HG03280 (cell line): Measurements from ENCODE around the gene TAC3.

Source experiments
- ATAC-seq: cut with Tn5 transposase; IDR thresholded peaks from one replicate; pipeline ENCODE4 v1.9.1; 2021; ENCODE audit warnings: mild to moderate bottlenecking, moderate library complexity; ENCODE audit not compliant: unreplicated experiment

Gene TAC3

GRCh38 chr12:57005980-57006808 lies 10.1 kb downstream of the TAC3 start, which contains the start of gene ZBTB39:
ZBTB39 (minus strand) TSS chr12:57006546; CDS start chr12:57004917, 1,629 bp downstream.
- peak; percentile 76 for ATAC-seq

- no peak for ATAC-seq
Observed at GRCh38 chr12:57004651-57005050, 11.7 kb downstream of the TAC3 start.

GRCh38 chr12:57003395-57003794 lies 12.9 kb downstream of the TAC3 start:
- no peak for ATAC-seq

GRCh38 chr12:57001448-57001906 lies 14.9 kb downstream of the TAC3 start:
- ATAC-seq: no peak

GRCh38 chr12:57000393-57000792 lies 15.9 kb downstream of the TAC3 start:
- no peak for ATAC-seq

DNA sequence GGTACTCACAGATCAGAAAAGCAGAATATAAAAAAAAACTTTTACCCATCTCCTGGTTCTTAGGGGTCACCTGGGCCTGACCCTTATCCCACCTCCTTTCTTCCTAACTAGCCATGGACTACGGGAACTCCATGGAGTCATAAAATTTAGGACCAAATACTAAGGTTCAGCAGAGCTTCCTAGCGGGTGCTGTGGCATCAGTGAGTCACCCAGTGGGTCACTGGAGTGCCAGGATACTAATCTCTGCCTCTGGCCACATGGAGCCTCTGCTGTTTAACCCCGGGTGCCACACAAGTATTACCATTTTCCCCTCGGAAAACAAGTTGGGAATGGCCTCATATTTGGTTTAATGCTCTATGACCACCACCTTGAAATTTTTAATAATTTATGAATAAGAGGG lies 16.9 kb downstream of the TAC3 start:
- no peak for ATAC-seq

DNA sequence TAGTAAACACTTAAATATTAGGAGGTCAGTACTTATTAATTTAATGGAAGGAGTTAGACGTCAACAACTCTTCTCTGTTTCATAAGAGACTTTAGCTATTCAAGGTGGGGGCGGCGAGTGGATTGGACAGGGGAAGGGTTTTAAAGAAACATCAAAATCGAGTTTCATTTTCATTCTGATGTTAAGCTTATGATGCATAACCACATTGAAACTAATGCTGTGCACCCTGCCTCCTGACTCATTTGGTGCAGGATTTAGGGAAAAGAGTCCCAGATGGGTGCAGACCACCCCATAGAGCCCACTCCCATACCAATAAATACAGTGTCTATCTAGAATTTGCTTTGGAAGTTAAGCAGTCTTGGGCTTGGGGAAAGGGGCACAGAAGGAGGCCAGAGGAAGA lies 17.3 kb downstream of the TAC3 start:
- peak; percentile 63 for ATAC-seq

- ATAC-seq: no peak
Observed at GRCh38 chr12:56998316-56998715, 18.0 kb downstream of the TAC3 start.

GRCh38 chr12:56996793-56997545 lies 19.4 kb downstream of the TAC3 start:
- no peak for ATAC-seq

- ATAC-seq: no peak
Observed at GRCh38 chr12:56995930-56996496, 20.3 kb downstream of the TAC3 start.

GRCh38 chr12:56995201-56995929 lies 21.0 kb downstream of the TAC3 start:
- no peak for ATAC-seq

DNA sequence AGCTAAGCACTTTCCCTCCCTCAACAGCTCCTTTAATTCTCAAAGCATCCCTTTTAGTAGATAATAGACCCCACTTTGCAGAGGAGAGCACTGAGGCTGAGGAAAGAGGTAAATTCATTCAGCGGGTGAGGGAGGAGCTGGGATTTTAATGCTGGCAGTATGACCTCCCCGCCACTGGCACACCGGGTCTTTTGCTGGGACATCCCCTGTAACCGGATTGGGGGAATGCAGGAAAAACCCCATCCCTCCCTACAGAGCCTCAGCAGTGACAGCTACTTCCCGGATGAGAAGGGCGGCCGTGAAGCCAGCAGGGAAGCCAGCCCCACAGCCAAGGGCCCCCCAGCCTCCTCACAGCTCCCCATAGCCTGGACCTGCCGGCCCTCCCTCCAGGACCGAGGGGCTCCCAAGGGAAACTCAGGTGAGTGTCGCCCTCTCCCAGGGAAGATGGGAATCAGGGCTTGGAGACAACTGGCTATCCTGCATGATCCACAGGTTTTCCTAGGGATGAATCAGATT lies 22.0 kb downstream of the TAC3 start:
- ATAC-seq: no peak

- no peak for ATAC-seq
Observed at GRCh38 chr12:56993346-56993745, 23.0 kb downstream of the TAC3 start.

GRCh38 chr12:56991319-56992246 lies 24.7 kb downstream of the TAC3 start:
- no peak for ATAC-seq

GRCh38 chr12:56990648-56991318 lies 25.5 kb downstream of the TAC3 start:
- ATAC-seq: no peak

DNA sequence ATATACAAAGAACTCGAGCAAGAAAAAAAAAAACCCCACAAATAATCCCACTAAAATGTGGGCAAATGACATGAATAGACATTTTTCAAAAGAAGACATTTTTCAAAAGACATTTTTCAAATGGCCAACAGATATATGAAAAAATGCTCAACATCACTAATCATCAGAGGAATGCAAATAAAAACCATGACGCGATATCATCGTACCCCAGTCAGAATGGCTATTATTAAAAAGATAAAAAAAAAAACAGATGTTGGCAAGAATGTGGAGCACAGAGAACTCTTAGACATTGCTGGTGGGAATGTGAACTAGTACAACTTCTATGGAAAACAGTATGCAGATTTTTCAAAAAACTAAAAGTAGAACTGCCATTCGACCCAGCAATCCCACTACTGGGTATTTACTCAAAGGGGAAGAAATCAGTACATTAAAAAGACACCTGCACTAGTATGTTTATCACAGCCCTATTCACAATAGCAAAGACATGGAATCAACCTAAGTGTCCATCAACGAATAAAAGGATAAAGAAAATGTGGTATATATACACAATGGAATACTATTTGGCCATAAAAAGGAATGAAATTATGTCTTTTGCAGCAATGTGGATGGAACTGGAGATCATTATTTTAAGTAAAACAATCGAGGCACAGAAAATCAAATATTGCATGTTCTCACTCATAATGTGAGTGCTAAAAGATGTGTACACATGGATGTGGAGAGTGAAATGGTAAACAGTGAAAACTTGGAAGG lies 26.3 kb downstream of the TAC3 start:
- no peak for ATAC-seq

- no peak for ATAC-seq
Observed at GRCh38 chr12:56988207-56988739, 28.1 kb downstream of the TAC3 start.

DNA sequence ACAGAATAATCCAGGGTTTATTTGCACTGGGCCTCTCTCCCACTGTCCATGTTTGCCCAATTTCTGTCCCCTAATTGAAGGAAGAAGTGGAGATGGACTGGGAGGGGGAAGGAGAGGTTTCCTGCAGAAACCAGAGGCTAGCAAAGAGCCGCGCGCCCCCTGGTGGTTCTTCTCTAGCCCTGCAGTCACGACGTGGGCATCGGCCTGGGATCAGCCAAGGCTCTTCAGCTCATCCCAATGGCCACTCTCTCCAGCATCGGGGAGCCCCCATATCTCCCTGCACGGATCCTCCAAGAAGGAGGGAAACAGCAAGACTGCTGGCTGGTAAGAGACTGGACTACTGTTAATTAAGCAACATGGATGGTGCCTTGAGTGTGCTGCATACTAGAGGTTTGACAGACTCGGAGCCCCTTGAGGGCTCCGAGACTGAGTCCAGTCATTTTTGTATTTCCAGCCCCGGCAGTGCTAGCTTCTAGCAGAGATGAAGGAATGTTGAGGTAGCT lies 28.7 kb downstream of the TAC3 start:
- ATAC-seq: no peak
